Stomach smooth muscle (tissue), 2 donors: ENCODE data around the gene HOMER2.

Experiments used
- H3K27ac ChIP-seq: one replicate; pipeline ENCODE4 v1.7.0; 2013; ENCODE audit warnings: mild to moderate bottlenecking, low read length, inconsistent platforms
- H3K27me3 ChIP-seq, 2 donors: one replicate each; pipeline ENCODE4 v1.7.0; 2013; ENCODE audit warnings: low read length in 2 of 2; ENCODE audit not compliant: insufficient read depth in 2 of 2, control insufficient read depth in 1 of 2
- H3K36me3 ChIP-seq, 2 donors: one replicate each; pipeline ENCODE4 v1.7.0; 2013; ENCODE audit warnings: low read length in 2 of 2; ENCODE audit not compliant: control insufficient read depth in 2 of 2, insufficient read depth in 2 of 2
- H3K4me1 ChIP-seq: one replicate; pipeline ENCODE4 v1.7.0; 2013; ENCODE audit warnings: low read length; ENCODE audit not compliant: control insufficient read depth, insufficient read depth
- H3K4me3 ChIP-seq, 2 donors: one replicate each; pipeline ENCODE4 v1.7.0; 2013; ENCODE audit warnings: low read length in 2 of 2
- H3K9ac ChIP-seq, 2 donors: one replicate each; pipeline ENCODE4 v1.7.0; 2013; ENCODE audit warnings: low read length in 2 of 2, mild to moderate bottlenecking in 1 of 2
- H3K9me3 ChIP-seq, 2 donors: one replicate each; pipeline ENCODE4 v1.7.0; 2013; ENCODE audit warnings: low read length in 2 of 2; ENCODE audit not compliant: control insufficient read depth in 2 of 2
- donor health status: healthy.
- donor health status: Pancreatic carcinoma.

Gene HOMER2

DNA sequence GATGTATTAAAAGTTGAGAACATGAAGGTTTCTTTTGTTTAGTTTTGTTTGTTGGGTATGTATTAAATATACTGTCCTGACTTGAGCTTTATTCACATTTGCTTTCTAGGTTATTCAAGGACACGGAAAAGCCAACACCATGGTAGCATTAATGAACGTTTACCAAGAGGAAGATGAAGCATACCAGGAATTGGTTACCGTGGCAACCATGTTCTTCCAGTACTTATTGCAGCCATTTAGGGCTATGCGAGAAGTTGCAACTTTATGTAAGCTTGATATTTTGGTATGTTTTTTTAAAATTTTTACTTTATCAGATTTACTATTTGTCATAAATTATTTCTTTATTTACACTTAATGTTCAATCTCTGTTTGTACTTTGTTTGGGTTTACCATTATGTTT lies 139.5 kb downstream of the HOMER2 start:
- Histone ChIP-seq H3K4me3 (no peak overlapping the region), H3K36me3 (peaks cover 13 to 20% of the 10 kb centered on the region in 2 donors), H3K27ac (no peak overlapping the region), H3K9ac (no peak overlapping the region), H3K27me3 (no peaks in the 10 kb centered on the region), H3K9me3 (no peaks in the 10 kb centered on the region), H3K4me1 (peaks cover 2% of the 10 kb centered on the region)

DNA sequence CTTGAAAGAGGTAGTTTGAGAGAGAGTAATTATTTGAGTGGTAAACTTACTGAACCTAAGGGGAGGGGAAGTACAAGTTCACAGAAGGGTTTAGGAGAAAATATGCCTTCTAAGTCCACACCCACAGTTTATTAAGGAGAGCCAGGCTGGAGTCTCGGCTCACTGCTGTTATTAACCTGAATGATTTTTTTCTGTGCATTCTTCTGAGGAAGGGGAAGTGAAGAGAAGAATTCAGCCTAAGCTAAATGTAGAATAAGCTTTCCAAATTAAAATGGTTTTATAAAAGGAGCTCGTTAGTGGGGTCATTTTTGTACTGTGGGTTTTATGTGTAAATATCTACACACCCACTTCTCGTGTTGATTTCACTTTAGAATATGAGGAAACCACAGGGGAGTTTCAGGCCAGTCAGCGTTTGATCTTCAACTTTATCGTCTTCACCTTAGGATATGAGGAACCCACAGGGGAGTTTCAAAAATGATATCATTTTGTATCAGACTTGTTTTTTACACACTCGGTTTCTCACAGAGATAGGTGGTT lies 141.6 kb downstream of the HOMER2 start:
- Histone ChIP-seq H3K4me1 (peaks cover 2% of the 10 kb centered on the region), H3K27me3 (no peaks in the 10 kb centered on the region), H3K9ac (peak overlapping the region; percentile 93 to 95)

DNA sequence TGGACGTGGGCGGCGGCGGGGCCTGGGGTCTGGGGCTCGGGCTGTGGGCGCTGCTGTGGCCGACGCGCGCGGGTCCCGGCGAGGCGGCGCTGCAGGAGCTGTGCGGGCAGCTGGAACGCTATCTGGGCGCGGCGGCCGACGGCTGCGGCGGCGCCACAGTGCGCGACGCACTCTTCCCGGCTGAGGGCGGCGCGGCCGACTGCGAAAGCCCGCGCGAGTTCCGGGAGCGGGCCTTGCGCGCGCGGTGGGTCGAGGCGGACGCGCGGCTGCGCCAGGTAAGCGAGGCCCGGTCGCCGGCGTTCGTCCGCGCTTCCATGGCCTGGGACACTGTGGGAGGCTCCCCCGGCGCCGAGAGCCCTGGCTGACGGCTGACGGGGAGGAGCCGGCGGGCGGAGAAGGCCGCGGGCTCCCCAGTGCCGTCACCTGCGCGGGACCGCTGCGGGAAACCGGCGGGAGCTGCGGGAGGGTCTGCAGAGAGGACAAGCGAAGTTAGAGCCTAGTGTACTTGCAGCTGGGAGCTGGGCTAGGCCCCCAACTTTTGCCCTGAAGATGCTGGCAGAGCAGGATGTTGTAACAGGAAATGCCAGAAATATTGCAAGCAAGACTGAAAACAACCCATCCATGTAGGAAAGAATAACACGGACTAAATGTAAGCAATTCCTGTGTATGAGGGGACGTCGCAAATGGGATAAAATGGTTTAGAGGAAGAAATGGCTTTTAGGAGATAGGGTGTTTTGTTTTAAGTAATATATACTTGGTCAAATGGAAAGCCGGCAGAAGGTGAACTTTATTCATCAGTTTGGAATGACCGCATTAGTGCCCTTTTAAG lies 142.2 kb downstream of the HOMER2 start:
- Histone ChIP-seq H3K9me3 (no peaks in the 10 kb centered on the region), H3K4me3 (peak overlapping the region; percentile 83 to 84), H3K9ac (peak overlapping the region; percentile 93 to 95), H3K27ac (peak overlapping the region; percentile 96), H3K36me3 (peaks cover 2 to 6% of the 10 kb centered on the region in 2 donors), H3K27me3 (no peaks in the 10 kb centered on the region), H3K4me1 (peaks cover 2% of the 10 kb centered on the region)

More for the DNA sequence above, 141.6 kb downstream of the HOMER2 start:
- peaks cover 4 to 12% of the 10 kb centered on the region in 2 donors for H3K36me3 ChIP-seq
- peak overlapping the region; percentile 96 for H3K27ac ChIP-seq
- H3K9me3 ChIP-seq, result no peaks in the 10 kb centered on the region
- H3K4me3 ChIP-seq, result peak overlapping the region; percentile 83 to 84

DNA sequence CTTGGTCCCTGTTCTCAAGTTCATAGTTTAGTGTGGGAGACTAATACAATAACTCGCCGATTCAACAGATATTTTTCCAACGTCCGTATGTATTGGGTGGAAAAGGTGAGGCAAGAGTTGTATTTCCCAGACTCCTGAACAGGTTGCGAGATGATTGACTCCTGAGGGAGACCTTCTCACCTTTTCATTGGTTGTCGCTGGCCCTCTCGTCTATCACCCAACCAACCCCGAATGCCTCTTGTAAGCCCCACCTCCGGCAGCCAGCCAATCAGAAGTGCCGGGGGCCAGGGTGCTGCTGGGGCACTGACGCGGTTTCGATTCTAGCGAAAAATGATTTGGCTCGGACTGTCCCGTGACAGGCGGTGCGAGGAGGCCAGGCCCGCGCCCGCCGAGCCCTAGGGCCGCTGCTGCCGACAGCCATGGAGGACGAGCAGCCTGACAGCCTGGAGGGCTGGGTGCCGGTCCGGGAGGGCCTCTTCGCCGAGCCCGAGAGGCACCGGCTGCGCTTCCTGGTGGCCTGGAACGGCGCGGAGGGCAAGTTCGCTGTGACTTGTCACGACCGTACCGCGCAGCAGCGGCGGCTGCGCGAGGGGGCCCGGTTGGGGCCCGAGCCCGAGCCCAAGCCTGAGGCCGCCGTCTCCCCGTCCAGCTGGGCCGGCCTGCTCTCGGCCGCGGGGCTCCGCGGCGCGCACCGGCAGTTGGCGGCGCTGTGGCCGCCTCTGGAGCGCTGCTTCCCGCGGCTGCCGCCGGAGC lies 143.0 kb downstream of the HOMER2 start, which contains the start of gene WHAMM:
Gene WHAMM (plus strand): TSS at position 321 of the 753 bp plus-strand sequence. CDS start 99 bp downstream, at position 420.
- Histone ChIP-seq H3K4me3 (peak within 1 kb of the TSS; percentile 83 to 84), H3K4me1 (peaks cover 2% of the 10 kb centered on the region), H3K27me3 (no peaks in the 10 kb centered on the region), H3K9me3 (no peaks in the 10 kb centered on the region), H3K36me3 (peaks cover 2 to 6% of the 10 kb centered on the region in 2 donors), H3K27ac (peak within 1 kb of the TSS; percentile 96), H3K9ac (peak within 1 kb of the TSS; percentile 93 to 95)

DNA sequence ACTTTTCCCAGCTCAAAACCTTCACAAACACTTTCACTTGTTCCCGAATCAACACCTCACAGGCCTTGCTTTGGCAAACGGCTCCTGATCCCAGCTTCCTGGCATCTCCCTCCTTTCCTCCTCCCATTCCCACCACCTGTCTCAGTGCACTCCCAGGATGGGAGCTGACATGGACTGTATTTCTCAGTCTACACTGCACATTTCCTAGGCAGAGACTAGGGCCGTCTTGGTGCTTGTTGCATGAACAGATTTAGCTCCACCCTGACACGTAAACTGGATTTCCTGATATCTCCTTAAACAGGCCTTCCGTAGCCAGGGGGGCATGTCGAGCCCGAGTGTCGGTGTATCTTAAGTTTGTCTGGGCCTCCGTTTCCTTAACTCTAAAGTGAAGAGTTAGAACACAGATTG lies 143.9 kb downstream of the HOMER2 start:
- Histone ChIP-seq H3K4me1 (peaks cover 2% of the 10 kb centered on the region), H3K9me3 (no peaks in the 10 kb centered on the region), H3K36me3 (no peaks in the 10 kb centered on the region), H3K4me3 (peak overlapping the region; percentile 68 to 84), H3K27me3 (no peaks in the 10 kb centered on the region), H3K27ac (peak overlapping the region; percentile 96), H3K9ac (peak overlapping the region; percentile 59 to 64)

DNA sequence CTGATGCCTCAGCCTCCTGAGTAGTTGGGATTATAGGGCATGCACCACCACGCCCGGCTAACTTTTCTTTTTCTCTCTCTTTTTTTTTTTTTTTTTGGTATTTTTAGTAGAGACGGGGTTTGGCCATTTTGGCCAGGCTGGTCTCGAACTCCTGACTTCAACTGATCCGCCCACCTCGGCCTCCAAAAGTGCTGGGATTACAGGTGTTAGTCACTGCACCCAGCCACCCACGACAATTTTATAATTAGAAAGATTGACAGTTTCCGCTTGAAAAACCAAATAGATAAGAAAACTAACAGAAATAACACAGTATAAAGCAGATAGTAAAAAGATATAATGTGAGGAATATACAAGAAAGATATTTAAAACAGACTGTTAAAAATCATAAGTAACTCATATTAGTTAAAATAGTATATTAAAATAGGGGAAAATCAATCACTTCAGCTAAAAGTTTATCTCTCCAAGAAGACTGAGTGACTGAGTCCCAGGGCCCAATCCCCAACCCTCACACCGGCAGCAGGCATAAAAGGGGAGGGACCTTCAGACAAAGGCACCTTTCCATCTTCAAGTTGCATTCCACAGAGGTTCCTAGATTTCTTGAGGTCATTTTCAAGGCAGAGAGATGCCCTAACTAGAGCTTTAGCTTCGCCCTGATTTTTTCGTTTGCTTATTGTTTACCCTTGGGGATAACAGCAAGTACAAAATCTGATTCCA lies 144.4 kb downstream of the HOMER2 start:
- Histone ChIP-seq H3K4me1 (peaks cover 2% of the 10 kb centered on the region), H3K9me3 (no peaks in the 10 kb centered on the region), H3K4me3 (no peak overlapping the region), H3K27ac (no peak overlapping the region), H3K27me3 (no peaks in the 10 kb centered on the region), H3K36me3 (no peaks in the 10 kb centered on the region), H3K9ac (no peak overlapping the region)

DNA sequence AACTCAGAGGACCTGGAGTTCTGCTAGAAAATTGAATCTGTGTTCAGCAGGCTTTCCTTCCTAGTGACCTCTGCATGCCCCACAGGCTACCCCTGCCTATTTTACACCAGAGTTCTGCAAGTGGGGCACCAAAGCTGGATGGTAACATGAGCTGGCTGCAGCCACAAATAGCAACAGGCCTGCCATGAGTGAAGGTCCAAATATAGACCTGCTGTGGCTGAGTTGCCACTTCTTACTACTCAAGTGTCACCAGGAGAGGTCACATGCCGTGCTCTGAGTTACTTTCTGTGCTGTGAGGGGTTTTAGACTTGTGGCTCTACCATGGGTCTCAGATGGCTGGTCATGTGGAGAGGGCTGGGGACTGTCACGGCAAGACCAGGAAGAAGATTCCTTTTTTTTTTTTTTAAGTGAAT lies 146.5 kb downstream of the HOMER2 start, which contains the start of gene FSD2:
Gene FSD2 (minus strand): TSS at position 76 of the 413 bp plus-strand sequence. CDS start 18,679 bp downstream, outside the sequence.
- peaks cover 2% of the 10 kb centered on the region for H3K4me1 ChIP-seq
- H3K4me3 ChIP-seq, result no peak within 1 kb of the TSS
- H3K9me3 ChIP-seq, result no peaks in the 10 kb centered on the region
- H3K27me3 ChIP-seq, result no peaks in the 10 kb centered on the region
- no peaks in the 10 kb centered on the region for H3K36me3 ChIP-seq
- H3K27ac ChIP-seq, result no peak within 1 kb of the TSS
- no peak within 1 kb of the TSS for H3K9ac ChIP-seq

DNA sequence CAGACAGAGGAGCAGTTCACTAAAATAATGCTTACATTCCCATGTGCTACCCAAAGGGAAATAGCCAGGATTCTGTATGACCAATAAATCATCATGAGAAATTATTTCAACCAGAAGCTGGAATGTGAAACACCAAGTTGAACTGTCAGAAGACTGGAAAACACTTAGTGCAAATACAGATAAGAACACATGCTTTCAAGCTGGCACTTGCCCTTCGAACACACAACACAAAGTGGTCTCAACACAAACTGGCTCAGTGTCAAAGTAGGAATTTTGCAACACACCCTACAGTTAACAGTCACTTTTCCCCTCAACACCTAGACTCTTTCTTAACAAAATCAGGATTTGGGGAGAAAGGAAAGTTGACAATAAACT lies 148.0 kb downstream of the HOMER2 start:
- Histone ChIP-seq H3K27me3 (no peaks in the 10 kb centered on the region), H3K27ac (no peak overlapping the region)

DNA sequence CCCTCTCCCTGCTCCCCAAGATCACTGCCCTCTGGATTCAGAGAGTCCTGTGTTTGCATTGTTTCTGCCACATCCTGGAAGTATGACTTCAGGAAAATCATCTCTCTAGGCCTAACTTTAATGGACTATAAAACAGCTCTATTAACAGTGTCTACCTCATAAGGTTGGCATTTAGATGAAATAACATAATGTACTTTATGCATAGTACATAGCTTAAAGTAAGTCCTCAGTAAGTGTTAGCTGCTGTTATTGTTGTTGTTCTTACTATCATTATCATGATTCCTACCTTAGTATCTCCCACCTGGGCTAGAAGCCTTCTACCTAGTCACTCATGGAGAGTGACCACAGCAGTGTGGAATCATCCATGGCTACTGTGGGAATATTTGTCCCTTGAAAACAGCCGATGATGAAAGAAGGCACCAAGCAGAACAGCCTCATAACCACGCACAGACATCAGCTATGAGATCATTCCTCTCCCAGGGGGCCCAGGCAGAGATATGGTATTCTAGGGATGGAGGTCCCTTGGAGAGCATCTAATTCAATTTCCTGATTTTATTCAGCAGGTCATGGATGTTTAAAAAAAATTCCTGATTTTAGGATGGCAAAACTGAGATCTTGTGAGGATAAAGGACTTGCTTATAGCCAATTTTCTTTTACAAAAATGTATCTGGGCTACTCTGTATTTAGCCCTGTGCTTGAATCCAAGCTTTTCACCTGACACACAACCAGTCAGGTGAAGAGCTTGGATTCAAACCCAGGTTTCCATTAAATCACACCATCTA lies 148.5 kb downstream of the HOMER2 start:
- H3K27ac ChIP-seq, result no peak overlapping the region

More for the DNA sequence above, 148.0 kb downstream of the HOMER2 start:
- H3K36me3 ChIP-seq, result no peaks in the 10 kb centered on the region
- no peaks in the 10 kb centered on the region for H3K9me3 ChIP-seq
- H3K9ac ChIP-seq, result no peak overlapping the region
- peaks cover 2% of the 10 kb centered on the region for H3K4me1 ChIP-seq
- H3K4me3 ChIP-seq, result no peak overlapping the region

More for the DNA sequence above, 148.5 kb downstream of the HOMER2 start:
- H3K9ac ChIP-seq, result no peak overlapping the region
- H3K36me3 ChIP-seq, result no peaks in the 10 kb centered on the region
- no peaks in the 10 kb centered on the region for H3K27me3 ChIP-seq
- no peaks in the 10 kb centered on the region for H3K9me3 ChIP-seq
- no peak overlapping the region for H3K4me3 ChIP-seq
- peaks cover 1% of the 10 kb centered on the region for H3K4me1 ChIP-seq
